Spleen (tissue), 11 donors: ENCODE measurements around the gene TCF7L1. TPM values are rescaled to one million over a fixed set of nuclear protein-coding genes. Genes with fewer than 3 reads are reported as not detected.

Experiments used
- DNase-seq: peaks from one replicate; pipeline ENCODE4 v3.0.0-alpha.2; 2020
- H3K27ac ChIP-seq, 8 donors: fragments of 200-600 bp; sonication (generic) in 7 of 8; 1 replicate in 4 of 8; 2 replicates in 4 of 8; pipeline versions ENCODE4 v1.5.0 to v1.8.0; 2016 to 2021; ENCODE audit warnings: inconsistent platforms in 4 of 8, mild to moderate bottlenecking in 4 of 8, moderate library complexity in 1 of 8
- H3K27me3 ChIP-seq, 7 donors: fragments of 200-600 bp; sonication (generic) in 6 of 7; replicated peaks in 1 of 7; 1 replicate in 4 of 7; 2 replicates in 3 of 7; pipeline versions ENCODE4 v1.5.0 to v1.8.0; 2016 to 2021; ENCODE audit warnings: inconsistent platforms in 3 of 7, mild to moderate bottlenecking in 1 of 7
- H3K36me3 ChIP-seq, 6 donors: fragments of 200-600 bp; sonication (generic) in 5 of 6; 1 replicate in 4 of 6; 2 replicates in 2 of 6; pipeline versions ENCODE4 v1.5.0 to v1.8.0; 2016 to 2021; ENCODE audit warnings: inconsistent platforms in 2 of 6
- H3K4me1 ChIP-seq, 6 donors: fragments of 200-600 bp; sonication (generic) in 5 of 6; 1 replicate in 3 of 6; 2 replicates in 3 of 6; pipeline versions ENCODE4 v1.5.0 to v1.8.0; 2016 to 2021; ENCODE audit warnings: inconsistent platforms in 3 of 6
- H3K4me3 ChIP-seq, 8 donors: fragments of 200-600 bp; sonication (generic) in 7 of 8; 1 replicate in 4 of 8; 2 replicates in 4 of 8; pipeline versions ENCODE4 v1.5.0 to v1.8.0; 2016 to 2021; ENCODE audit warnings: inconsistent platforms in 4 of 8, mild to moderate bottlenecking in 4 of 8, moderate library complexity in 2 of 8
- H3K9me3 ChIP-seq, 8 donors: fragments of 200-600 bp; sonication (generic) in 7 of 8; 1 replicate in 4 of 8; 2 replicates in 4 of 8; pipeline versions ENCODE4 v1.5.0 to v1.8.0; 2016 to 2021; ENCODE audit warnings: inconsistent platforms in 4 of 8
- POLR2A ChIP-seq, 3 donors: fragments of 450-650 bp; IDR thresholded peaks; one replicate each; pipeline ENCODE4 v1.5.1; 2017; ENCODE audit warnings: antibody characterized with exemption in 3 of 3, mild to moderate bottlenecking in 1 of 3
- POLR2AphosphoS5 ChIP-seq, 3 donors: sonication (generic); formaldehyde crosslinking; IDR thresholded peaks; one replicate each; pipeline ENCODE4 v1.5.1; 2017; ENCODE audit warnings: antibody characterized with exemption in 3 of 3
- WGBS, 5 donors: extraction: QIAGEN DNeasy Blood & Tissue Kit in 3 of 5; methylation state at CpG; one replicate each; pipeline versions ENCODE4 v1.1.5 to v1.1.7; 2013 to 2018; 5-methylcytosine and 5-hydroxymethylcytosine counted together
- intact Hi-C: fragments of 100-400 bp; cut with DNase I; formaldehyde crosslinking; loops from one replicate; pipeline ENCODE4 v1.15.0; 2023; ENCODE audit warnings: low total_unique reads
- polyA plus RNA-seq, 3 donors: library from polyadenylated mRNA; stranded (reverse); fragments of 200-250 nt; gene quantifications; one replicate each; pipeline ENCODE4 v1.2.1, GENCODE V29; 2013
- total RNA-seq, 7 donors: library from RNA; depleted of rRNA in 3 of 7; stranded (reverse); fragments of >200 nt in 3 of 7; fragmentation: NEBNext Ultra II Directional in 4 of 7; extraction: Animal tissue kit (Norgen Biotek cat#: 25700) in 4 of 7; gene quantifications; one replicate each; pipeline versions ENCODE4 v1.1.0 to v1.2.1, GENCODE V29; 2016 to 2021
- TF ChIP-seq, protein P1 (sequence below), 11 experiments: fragments of 200-600 bp in 7 of 11; fragments of 450-650 bp in 4 of 11; sonication (generic) in 4 of 11; IDR thresholded peaks in 8 of 11; conservative IDR thresholded peaks in 3 of 11; 1 replicate in 7 of 11; 2 replicates in 4 of 11; pipeline versions ENCODE4 v1.4.0 to v1.8.0; 2016 to 2021; ENCODE audit warnings: antibody characterized with exemption in 11 of 11, inconsistent platforms in 4 of 11, mild to moderate bottlenecking in 1 of 11
- donor health status: healthy with polysubstance abuse.
- donor health status: DM: no; HTN: no; CAD: no; lungs with moderate emphysema.
- donor health status: DM: no; HTN: no; CAD: no.
- donor health status: Bipolar disorder and iron deficiency.
- donor health status: healthy.
- donor health status: DM: no; HTN: no; CAD: no.
- donor health status: DM: yes; HTN: yes; CAD: no.

TCF7L1 gene
- total and polyA plus RNA-seq, 10 donors, result 2.0 to 15.8 (median 6.4) TPM

DNA sequence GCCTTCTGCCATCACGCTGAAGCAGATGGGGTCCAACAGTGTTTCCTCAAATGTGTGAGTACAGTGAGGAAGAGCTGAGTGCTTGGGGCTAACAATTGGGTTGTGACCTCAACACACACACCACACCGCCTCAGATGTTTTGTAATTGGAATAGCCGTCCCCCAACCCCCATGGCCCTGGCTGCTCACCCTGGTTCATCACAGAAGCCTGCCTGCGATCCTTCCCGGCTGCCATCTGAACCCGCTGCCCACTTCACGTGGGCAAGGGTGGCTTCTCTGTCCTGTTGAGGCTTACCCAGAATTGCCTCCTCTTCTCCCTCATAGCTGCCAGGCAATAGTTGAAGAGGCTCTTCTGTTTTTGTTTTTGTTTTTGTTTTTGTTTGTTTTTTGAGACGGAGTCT, 150.4 kb downstream of the TCF7L1 start:
- H3K36me3 ChIP-seq, result peaks cover 0 to 5% (median 0%) of the 10 kb centered on the region in 6 donors
- H3K27ac ChIP-seq, result no peak overlapping the region
- TF ChIP-seq POLR2A (IDR thresholded peaks at IDR 0.05), result no peak
- TF ChIP-seq, protein P1, sequence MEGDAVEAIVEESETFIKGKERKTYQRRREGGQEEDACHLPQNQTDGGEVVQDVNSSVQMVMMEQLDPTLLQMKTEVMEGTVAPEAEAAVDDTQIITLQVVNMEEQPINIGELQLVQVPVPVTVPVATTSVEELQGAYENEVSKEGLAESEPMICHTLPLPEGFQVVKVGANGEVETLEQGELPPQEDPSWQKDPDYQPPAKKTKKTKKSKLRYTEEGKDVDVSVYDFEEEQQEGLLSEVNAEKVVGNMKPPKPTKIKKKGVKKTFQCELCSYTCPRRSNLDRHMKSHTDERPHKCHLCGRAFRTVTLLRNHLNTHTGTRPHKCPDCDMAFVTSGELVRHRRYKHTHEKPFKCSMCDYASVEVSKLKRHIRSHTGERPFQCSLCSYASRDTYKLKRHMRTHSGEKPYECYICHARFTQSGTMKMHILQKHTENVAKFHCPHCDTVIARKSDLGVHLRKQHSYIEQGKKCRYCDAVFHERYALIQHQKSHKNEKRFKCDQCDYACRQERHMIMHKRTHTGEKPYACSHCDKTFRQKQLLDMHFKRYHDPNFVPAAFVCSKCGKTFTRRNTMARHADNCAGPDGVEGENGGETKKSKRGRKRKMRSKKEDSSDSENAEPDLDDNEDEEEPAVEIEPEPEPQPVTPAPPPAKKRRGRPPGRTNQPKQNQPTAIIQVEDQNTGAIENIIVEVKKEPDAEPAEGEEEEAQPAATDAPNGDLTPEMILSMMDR (IDR thresholded peaks at IDR 0.05 in 8 of 11, conservative IDR thresholded peaks at IDR 0.05 in 3 of 11), result no peak
- TF ChIP-seq POLR2AphosphoS5 (IDR thresholded peaks at IDR 0.05), result no peak
- no peaks in the 10 kb centered on the region for H3K9me3 ChIP-seq
- no peak overlapping the region for H3K4me3 ChIP-seq
- no peak for DNase-seq
- WGBS, 5 donors, result 91 to 95% (median 93%) methylated on average over 8 of the region's 8 CpGs
- no peaks in the 10 kb centered on the region for H3K27me3 ChIP-seq
- intact Hi-C loops, result no loop called here
- peaks cover 0 to 15% (median 2%) of the 10 kb centered on the region in 6 donors for H3K4me1 ChIP-seq

DNA sequence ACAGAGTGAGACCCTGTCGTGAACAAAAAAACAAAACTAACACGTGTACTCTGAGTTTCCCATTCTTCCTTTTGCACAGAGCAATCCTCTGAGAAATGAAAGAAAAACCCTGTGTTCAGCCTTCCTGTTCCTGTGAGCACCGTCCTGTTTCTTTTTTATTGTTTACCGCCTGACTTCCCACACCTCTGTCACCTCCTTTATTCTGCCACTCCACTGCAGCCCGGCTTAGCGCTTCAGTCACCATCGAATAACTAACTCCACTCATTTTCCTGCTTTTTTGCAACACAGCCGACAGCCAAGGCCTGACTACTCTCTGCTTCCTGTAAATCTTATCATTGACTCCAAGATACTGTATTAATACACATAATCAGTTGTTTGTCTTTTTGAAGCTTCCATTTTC, 153.7 kb downstream of the TCF7L1 start:
- WGBS, 5 donors, result 37 to 45% (median 39%) methylated on average over 8 of the region's 8 CpGs
- H3K27ac ChIP-seq, result no peak overlapping the region
- H3K4me1 ChIP-seq, result peaks cover 0 to 23% (median 12%) of the 10 kb centered on the region in 6 donors
- no peak for TF ChIP-seq POLR2AphosphoS5 (IDR thresholded peaks at IDR 0.05)
- no peak for TF ChIP-seq POLR2A (IDR thresholded peaks at IDR 0.05)
- TF ChIP-seq, protein P1 (IDR thresholded peaks at IDR 0.05 in 8 of 11, conservative IDR thresholded peaks at IDR 0.05 in 3 of 11), result no peak
- no peaks in the 10 kb centered on the region for H3K9me3 ChIP-seq
- intact Hi-C loops, result loop anchor here (5.0 kb wide), 1 partner anchor 155 kb away; the partner anchor contains the start of gene TCF7L1
- no peaks in the 10 kb centered on the region for H3K27me3 ChIP-seq
- no peak for DNase-seq
- peaks cover 0 to 5% (median 0%) of the 10 kb centered on the region in 6 donors for H3K36me3 ChIP-seq
- no peak overlapping the region for H3K4me3 ChIP-seq

DNA sequence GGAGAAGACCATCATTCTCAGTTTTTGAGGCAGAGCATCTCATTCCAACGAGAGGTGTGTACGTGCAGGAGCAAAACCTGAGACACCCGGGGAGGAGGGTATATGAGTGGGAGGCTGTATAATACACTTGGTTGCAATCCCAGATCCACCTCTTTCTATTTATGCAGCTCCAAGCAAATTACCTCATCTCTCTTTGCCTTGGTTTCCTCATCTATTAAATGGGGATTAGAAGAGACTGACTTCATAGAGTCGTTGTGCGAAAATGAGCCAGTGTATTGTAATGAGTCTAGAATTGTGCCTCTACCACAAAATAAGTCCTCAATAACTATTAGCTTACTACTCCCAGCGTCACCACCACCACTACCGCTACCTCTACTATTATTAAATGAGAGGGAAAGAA, 154.5 kb downstream of the TCF7L1 start:
- Histone ChIP-seq H3K9me3 (no peaks in the 10 kb centered on the region), H3K4me1 (peaks cover 0 to 23% (median 12%) of the 10 kb centered on the region in 6 donors), H3K36me3 (peaks cover 0 to 5% (median 0%) of the 10 kb centered on the region in 6 donors), H3K27me3 (no peaks in the 10 kb centered on the region), H3K4me3 (no peak overlapping the region), H3K27ac (no peak overlapping the region)
- DNase-seq, result no peak
- intact Hi-C loops, result loop anchor here (5.0 kb wide), 1 partner anchor 155 kb away; the partner anchor contains the start of gene TCF7L1
- TF ChIP-seq POLR2AphosphoS5 (IDR thresholded peaks at IDR 0.05) (no peak), POLR2A (IDR thresholded peaks at IDR 0.05) (no peak)
- TF ChIP-seq, protein P1 (IDR thresholded peaks at IDR 0.05 in 8 of 11, conservative IDR thresholded peaks at IDR 0.05 in 3 of 11), result no peak
- 93 to 99% (median 94%) methylated on average over 7 of the region's 7 CpGs for WGBS, 5 donors

DNA sequence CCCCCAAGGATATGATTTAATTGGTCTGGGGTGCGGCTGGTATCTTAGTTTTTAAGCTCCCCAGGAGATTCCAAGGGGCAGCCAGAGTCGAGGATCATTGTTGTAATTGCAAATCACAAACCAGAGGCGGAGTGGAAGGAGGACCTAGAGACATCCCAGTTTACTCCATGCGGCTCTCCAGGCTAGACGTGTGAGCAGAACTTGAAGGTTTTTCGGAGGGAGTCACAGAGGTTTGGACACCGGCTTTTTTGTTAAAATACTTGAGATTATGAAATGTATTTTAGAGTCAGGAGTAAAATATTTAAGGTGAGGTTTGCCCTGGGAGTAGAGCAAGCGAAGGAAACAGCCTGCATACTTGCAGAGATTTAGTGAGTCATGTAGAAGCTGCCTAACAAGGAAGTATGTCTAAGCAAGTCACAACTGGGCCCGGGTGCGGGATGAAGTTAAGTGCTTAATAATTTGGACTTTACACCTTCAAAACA, 155.1 kb downstream of the TCF7L1 start:
- Histone ChIP-seq H3K36me3 (peaks cover 0 to 5% (median 0%) of the 10 kb centered on the region in 6 donors), H3K4me1 (peaks cover 0 to 23% (median 12%) of the 10 kb centered on the region in 6 donors), H3K9me3 (no peaks in the 10 kb centered on the region), H3K4me3 (no peak overlapping the region), H3K27ac (no peak overlapping the region), H3K27me3 (no peaks in the 10 kb centered on the region)
- TF ChIP-seq POLR2A (IDR thresholded peaks at IDR 0.05) (no peak), POLR2AphosphoS5 (IDR thresholded peaks at IDR 0.05) (no peak)
- TF ChIP-seq, protein P1 (IDR thresholded peaks at IDR 0.05 in 8 of 11, conservative IDR thresholded peaks at IDR 0.05 in 3 of 11), result no peak
- intact Hi-C loops, result loop anchor here (5.0 kb wide), 1 partner anchor 156 kb away; the partner anchor contains the start of gene TCF7L1
- WGBS, 5 donors, result 85 to 94% (median 87%) methylated on average over 10 of the region's 10 CpGs
- no peak for DNase-seq
